HG03103 (cell line): ENCODE data around the gene NRP1.

Experiments used
- ATAC-seq: cut with Tn5 transposase; IDR thresholded peaks from one replicate; pipeline ENCODE4 v1.9.1; 2021; ENCODE audit warnings: low read depth; ENCODE audit not compliant: unreplicated experiment

NRP1 gene

DNA sequence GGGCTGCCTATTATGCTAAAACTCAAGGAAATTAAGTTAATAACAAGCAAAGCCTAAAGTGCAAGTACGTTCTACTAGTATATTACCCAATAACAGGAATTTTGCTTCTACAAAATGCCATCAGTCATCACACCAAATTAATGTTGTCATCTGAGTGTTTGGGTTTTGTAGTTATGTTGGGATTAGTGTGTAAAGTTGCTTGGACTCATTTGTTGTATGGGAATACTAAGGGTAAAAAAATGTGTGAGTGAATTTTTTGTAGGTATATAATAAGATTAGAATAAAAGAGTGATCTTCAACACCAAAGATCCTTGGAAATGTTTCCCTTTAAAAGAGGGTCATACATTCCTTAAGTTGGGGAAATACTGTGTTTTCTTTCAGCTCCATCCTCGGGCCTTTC is 38.6 kb downstream of the NRP1 start:
- no peak for ATAC-seq

DNA sequence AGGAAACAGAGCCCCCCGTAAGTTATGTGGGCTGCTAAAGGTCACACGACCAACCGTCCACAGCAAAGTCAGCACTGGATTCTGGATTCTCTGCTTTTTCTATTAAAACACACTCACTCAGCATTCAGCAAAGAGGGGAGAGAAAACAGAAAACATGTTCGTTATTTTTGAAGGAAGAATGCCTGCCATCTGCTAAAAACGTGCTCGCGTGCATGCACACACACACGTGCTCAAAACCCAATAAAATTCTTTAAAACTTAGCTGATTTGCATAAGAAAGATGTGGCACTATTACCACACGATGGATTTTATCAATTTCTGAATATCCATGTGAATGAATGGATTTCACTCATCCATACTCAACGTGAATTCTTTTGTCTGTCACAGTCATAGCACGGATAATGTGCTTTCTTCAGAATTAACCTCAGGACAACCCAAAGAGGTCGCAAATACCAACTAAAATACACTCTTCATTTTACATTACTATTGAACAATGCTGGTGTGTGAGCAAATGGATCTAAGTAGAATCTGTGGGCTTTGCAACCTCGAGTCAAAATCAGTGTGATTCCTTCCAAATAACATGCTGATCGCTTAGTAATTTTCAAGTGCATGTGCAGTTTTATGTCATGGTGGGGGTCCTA is 40.8 kb downstream of the NRP1 start:
- no peak for ATAC-seq

DNA sequence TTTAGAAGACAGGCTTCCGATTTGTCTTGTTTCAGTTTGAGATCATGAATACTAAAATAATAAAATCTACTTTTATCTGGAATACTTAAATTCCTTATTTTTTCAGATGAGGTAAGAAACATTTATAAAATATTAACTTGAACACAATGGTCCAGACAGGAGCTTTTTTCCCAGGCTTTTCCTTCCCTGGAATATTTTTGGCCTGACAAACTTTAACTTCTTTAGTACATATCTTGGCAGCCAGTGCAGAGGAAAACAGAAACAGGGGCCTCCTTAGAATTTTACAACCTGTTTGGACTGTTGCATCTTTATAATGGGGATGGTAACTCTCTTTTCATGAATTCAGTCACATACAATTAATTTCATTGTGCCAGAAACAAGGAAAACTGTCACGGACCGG is 41.4 kb downstream of the NRP1 start:
- no peak for ATAC-seq

DNA sequence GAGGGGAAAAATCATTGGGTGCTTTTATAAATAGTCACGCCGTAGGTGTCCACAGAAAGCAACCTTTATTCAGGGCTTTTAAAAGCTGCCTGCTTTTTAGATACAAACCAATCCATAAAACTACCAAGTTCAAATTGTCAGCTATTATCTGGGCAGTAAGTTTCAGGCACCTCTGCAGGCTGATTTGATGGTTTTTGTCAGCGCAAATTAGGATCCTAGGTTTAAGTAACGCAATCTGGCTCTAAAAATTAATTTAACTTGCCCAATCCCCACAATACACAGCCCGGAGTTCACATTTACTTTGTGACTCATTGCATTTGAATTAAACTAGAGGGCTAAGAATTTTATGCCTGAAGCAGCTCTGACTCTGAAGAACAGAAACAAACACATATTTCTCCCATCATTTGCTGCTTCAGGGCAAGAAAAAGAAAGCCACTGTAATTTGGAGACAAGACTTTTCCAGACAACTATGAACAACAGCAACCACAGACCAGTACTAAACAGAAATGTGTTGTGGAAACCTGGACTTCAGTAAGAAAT is 43.3 kb downstream of the NRP1 start:
- ATAC-seq, result no peak

DNA sequence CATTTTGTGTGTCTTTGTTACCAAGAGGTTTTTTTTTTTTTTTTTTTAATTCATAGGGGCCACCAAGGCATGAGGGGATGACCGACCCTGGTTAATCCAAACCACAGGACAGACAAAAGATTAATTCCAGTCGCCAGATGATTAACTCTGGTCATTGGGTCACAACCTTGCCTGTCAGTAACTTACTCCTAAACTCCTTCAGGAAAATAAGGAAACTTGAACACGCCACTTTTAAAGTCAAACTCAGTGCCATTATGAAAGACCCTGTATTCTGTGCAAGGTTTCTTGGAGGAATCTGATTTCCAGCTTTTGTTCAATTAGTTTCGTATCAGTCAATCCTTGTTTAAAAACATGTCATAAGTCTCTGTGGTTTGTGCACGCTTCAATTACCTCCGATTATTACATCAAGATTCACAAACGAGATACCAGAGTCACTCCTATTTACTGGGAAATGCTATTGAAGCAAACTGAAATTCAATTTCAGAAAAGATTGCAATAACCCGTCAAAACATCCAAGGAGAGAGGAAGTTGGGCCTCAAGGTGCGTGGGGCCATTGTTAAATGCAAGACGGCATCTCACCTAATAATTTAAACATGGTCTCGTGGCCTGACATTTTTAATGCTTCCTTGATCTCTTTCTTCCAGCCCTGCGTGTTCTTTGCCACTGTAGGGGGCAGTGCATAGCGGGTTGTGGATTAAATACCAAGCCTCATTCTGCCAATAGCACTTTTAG is 44.0 kb downstream of the NRP1 start:
- no peak for ATAC-seq

DNA sequence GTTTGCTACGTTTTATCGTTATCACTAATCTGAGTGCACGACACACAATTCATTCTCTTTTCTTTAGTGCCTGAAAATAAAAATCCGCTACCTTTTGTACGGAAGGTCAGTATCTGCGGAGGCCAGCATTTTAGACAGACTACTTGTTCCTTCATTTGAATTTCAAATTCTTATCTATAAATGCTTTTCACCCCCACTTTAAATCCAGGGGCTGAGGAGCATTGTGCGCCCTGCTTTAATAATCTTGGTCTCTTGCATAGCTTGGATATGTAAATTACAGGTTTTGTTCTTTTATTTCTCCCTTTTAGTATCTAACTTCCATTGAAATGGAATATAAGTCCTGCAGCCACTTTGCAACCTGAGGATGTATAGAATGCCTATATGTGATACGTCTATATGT is 44.7 kb downstream of the NRP1 start:
- ATAC-seq, result no peak

DNA sequence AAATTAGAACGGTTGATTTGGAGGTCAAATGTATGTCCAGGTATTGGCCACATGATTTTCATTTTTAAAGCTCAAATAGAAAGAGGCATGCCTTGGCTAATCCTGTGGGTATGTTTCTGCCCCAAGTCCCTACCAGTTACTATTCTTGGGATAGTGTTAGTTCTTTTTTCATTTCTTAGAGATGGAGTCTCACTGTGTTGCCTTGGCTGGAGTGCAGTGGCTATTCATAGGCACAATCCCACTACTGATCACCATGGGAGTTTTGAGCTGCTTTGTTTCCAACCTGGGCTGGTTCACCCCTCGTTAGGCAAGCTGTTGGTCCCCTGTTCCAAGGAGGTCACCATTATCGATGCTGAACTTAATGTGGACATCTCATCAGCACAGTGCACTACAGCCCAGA is 46.3 kb downstream of the NRP1 start:
- ATAC-seq, result no peak

DNA sequence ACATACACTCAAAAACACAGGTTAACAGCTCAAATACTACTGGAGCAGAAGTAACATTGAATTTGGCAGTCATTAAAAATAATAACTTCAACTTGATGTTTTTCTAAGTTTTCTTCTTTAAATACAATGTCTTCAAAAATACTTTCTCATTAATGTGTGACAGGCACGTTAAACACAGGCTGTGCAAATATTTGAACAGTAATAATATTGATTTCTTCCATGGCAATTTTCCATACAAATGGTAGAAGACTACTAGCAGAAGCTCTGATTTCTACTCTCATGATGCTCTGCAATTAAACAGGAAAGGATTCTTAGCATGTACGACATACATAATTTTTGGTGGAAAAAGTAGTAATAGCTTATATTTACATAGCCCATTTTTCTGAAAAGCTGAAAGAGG is 47.4 kb downstream of the NRP1 start:
- ATAC-seq, result no peak

DNA sequence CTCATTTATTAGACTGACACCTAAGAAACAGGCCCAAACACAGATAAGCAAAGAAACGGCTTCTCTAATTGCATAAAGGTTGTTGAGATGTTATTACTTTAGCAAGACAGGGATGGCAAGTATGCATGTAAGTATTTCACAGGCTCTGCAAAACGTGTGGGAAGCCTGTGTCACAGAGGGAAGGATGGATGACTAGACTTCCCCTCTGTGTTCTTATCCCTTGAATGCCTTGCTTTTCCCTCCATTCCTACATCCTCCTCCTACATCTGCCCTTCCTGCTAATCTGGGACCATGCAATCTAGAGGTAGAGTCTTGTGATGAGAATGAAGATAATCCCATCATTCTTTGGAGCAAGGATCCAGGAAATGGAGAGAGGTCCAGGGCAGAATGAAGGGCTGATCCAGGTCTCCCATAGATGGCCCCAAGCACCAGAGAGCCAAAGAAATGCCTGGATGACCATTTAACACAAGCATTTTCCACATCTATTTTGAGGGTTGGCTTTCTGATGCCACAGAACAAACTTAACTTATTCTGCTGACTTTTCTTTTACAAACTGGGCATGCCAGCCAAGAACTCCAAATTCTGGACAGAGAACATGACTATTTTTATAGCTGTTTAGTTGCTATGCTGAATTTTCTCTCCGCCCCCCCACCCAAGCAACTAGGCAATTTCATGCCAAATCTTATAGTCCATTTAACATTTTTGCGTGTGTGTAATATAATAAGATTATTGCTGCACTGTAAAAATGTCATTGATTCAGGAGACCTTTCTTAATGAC is 48.1 kb downstream of the NRP1 start:
- ATAC-seq, result no peak

DNA sequence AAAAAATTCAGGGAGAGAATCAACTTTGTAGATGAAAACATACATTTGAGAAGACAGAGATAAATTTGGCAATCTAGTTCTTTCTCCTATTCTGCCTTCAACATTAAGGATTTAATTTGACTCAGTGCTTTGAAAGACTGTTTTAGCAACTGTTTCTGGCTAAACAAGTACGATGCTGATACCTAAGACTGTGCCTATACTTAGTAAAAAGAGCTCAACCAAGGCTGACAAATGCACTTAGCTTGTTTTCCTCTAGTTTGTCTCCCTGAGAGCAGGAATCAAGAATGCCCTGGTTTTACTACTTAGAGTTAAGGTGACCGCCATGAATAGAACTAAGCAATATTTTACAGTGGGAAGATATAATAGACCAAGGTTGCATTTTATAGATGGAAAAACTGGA is 49.5 kb downstream of the NRP1 start:
- ATAC-seq, result no peak

DNA sequence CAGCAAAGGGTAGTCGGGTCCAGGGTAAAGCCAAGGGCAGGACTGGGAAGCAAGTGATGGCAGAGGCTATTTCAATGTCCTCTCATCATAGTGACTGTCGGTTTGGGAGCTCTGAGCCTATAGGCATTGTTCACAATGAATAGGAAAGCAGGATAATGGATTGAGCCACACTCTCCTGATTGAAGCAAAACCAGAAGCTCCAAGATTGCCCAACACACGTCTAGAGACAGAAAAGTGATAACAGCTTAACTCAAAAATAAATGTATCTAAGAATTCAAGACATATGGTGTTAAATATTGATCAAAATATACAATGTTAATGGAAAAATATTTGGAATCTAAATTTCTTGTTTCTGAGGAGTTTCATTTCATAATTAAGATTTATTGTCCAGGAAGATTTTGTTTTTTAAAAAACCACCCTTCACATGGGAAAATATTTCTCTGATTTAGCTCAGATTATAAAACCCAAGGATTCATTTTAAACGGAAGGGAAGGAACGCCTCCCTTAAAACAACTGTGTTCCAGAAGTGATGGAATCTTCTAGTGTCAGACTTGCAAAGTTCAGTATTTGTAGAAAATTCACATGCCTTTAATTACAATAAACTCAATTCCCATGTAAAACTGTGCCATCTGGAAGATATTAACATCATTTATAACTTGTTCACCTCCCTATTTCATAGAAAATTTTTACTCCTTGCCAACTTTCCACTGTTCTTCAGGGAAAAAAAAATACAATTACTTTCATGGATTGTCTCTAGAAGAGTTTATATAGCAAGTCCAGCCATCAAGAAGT is 54.5 kb downstream of the NRP1 start:
- ATAC-seq, result no peak

DNA sequence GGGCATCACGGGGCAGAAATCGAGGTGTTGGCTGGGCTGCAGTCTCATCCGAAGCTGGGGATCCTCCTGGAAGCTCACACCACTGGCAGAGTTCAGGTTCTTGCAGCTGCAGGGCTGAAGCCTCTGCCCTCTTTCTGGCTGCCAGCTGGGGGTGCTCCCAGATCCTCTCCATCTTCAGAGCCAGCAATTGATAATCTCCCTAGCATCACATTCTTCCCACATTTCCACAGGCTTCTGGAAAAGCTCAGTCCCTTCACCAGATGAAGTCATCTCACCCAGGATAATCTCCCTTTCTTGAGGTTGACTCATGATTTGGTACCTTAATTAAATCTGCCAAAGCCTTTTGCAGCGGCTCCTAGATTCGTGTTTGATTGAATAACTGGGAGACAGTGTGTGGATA is 55.2 kb downstream of the NRP1 start:
- ATAC-seq, result no peak

DNA sequence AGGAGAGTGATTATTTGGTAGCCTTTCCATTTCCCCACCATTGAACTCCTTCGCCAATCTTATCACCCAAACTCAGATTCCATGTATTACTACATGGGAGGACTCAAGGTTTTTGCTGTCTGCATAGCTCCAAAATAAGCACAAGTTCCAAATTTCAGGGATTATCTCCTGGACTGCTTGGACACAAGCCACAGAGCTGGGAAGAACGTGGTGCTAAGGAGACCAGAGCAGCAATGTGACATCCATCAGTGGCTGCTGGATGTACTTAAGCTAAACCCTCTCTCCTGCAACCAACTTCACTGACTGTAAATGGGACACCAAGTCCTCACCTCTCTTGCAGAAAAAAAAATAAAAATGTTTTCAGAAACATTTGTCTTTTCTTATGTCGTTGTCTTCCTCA is 56.3 kb downstream of the NRP1 start:
- no peak for ATAC-seq

DNA sequence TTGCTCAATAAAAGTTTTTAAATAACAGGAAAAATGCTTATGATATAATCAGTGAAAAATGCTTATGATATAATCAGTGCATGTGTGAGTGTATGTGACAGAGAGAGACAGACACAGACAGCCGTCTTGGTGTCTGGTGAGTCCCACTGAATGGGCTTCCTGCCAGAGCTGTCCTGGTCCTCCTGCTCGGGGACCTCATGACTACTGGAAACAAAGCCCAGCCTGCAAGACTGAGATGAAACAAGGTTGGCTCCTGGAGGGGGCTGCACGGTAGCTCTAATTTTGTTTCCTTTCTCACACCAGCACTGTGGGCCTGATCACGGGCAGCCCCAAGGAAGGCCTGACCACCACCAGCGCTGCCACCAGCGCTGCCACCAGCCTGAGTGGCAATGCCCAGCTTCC is 57.3 kb downstream of the NRP1 start:
- no peak for ATAC-seq

DNA sequence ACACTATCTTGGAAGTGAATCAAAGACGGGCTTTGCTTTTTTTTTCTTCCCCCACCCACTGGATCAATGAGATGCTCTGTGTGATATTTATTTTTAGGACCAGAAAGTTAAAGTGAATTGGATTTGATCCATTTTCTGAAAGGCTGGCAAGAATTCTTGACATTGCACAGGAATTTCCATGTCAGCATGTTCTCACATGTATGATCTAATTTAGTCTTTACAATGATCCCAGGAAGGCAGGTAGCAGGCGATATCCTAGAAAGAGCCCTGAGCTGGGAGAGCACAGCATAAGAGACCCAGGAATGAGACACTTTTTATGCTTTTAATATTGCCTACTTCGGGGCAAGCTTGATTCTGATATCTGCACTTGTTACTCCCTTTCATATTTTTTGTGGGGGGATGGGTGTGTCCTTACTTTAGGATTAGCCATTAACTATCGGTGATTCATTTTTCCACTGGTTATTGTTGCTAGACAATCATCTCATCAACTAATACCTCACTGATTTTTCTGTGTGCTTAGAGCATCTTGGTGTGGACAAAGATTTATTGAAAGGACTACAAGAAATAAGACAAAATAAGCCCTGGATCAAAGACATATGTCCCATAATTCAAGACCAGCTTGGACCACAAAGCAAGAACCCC is 58.1 kb downstream of the NRP1 start:
- no peak for ATAC-seq

DNA sequence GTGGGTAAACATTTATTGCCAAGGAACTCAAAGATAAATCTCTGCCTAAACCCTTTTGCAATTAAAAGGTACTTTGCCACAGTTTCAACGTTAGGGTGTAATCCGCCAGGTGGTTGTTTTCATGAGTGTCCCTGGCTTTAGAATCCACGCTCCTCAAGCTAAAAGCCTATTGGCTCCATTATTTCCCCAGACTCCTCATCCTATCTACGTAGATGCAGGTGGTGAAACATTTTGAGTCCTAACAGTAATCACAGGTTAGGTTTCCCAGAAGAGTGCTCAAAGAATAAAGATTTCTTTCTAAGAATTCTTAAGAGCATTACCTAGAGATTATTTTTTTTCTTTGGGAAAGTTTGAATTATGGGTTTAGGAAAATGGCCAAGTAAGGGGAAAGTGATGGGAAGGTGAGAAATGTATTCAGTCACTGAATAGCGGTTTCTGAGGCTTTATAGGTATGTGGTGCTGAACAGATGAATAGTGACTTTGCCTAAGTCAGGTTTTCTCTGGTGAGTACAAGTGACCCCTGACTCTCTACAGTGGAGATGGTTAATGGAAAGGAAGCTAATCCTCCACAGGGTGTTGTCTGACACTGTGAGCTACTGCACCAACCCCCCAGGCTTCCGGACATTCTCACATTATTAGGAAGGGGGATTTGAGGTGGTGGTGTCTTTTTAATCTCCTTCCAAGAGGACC is 60.2 kb downstream of the NRP1 start:
- no peak for ATAC-seq

DNA sequence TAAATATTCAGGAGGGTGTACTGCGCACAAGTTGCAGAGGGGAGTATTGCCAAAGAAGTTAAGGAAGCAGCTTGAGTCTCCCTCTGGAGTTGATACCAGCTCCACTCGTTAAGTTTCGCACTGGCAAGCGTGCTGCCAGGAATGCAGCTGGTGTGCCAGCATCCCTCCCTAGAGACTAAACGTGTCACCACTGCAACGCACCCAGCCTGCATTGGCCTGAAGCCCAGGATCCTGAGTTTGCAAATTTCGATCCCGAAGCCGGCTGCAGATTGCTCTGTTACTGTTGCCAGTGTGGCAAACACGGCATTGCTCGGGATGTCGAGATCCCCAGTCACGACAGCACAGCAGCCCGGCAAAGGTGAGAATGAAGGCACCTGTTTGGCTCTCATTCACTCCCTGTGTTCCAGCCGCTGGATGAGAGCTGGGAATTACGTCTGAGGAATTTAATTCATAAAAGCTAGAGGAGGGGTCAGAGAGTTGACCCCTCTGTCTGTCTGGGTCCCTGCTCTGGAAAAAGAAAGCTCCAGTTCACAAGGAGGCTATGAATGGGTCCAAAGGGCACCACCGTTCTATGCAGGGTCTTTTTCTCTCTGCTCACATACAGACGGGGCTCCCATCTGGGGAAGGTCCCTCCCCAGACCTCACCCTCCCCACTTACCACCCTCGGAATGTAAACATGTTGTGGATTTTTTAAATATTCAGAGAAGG is 61.0 kb downstream of the NRP1 start:
- no peak for ATAC-seq

DNA sequence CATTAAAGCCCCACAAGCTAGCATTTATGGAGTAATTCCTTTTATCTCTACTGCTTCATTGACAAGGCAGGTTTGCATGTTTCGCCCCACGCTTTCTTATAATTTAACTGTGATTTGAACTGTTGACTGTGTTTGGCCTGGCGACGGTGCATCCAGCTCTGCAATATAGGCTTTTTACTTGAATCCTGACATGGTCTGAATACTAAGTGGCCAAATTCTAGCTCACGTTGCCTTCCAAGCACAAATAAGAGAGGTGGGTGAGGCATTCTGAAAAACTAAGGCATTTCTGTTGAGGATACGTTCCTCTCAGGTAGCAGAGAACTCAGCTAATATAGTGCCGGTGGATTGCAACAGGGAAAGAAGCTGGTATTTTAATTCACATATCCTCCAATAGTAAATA is 61.8 kb downstream of the NRP1 start:
- ATAC-seq, result no peak

DNA sequence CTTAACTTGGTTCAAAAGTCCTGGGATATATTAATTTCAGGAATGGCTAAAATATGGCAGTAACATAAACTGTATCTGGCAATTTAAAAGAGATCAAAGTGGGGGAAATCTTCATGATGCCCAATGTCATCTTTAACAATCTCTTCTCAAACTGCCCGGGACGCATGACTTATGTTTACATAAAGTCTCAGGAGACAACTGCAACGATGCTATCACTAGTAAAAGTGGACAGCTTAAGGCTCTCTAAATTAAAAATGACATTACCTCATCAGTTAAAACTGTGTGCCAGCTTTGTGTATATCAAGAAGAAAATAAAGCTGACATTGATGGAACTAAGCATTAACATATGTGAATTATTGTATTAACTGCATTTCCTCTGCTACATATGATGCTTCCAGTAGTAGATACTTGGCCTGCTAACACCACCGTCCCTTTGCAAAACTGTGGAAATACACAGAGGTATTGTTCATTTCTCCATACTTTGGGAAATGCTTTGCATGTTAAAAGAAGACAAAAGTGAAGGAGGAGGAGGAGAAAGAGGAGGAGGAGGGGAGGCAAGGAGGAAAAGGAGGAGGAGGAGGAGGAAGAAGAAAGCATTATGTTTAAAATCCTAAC is 62.4 kb downstream of the NRP1 start:
- ATAC-seq, result no peak
